GM12864 (cell line): Measurements from ENCODE around the gene SLAMF1.

Source experiments
- DNase-seq: peaks from one replicate; pipeline ENCODE4 v3.0.0-alpha.2; 2011; ENCODE audit warnings: low read depth
- H3K4me3 ChIP-seq: 2 replicates; pipeline ENCODE4 v1.5.1; 2011; ENCODE audit warnings: mild to moderate bottlenecking, low read depth, low read length, control low read depth
- TF ChIP-seq, protein P1 (sequence below): IDR thresholded peaks from 2 replicates; pipeline ENCODE4 v1.5.1; 2011; ENCODE audit warnings: low read depth, mild to moderate bottlenecking, moderate library complexity, low read length, control low read depth, inconsistent platforms; ENCODE audit errors: missing control alignments

SLAMF1 gene

DNA sequence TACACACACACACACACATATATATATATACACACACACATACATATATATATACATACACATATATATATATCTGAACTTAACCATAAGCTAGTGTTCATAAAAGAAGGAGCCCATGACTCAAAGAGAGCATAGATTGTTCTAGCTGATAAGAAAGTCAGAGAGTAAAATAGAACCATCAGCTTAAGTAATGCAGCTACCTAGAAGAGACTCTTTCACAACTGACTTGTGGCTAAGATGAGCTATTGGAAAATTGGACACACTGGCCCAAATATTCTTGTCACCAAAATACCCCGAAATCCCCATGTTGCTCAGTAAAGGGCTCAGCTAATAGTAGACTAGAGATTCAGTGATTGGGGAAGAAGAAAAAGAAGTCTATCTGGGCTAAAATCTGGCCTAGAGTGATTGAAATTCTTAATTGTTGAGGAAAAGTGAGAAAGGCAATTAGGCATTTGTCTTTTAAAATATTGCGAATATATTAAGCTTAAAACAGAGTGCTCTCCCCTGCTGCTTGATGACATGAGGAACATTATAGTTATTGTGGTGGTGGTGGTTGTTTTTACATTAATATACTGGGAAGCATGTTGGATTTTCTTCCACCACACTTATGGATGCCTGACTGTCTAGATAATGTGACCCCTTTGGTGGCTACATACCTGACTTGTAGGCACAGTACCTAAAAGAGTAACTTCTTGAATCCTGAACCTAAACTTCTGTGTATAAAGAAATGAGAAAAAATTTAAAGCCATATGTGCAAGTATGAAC, 6.3 kb downstream of the SLAMF1 start:
- DNase-seq = no peak
- TF ChIP-seq, protein P1, sequence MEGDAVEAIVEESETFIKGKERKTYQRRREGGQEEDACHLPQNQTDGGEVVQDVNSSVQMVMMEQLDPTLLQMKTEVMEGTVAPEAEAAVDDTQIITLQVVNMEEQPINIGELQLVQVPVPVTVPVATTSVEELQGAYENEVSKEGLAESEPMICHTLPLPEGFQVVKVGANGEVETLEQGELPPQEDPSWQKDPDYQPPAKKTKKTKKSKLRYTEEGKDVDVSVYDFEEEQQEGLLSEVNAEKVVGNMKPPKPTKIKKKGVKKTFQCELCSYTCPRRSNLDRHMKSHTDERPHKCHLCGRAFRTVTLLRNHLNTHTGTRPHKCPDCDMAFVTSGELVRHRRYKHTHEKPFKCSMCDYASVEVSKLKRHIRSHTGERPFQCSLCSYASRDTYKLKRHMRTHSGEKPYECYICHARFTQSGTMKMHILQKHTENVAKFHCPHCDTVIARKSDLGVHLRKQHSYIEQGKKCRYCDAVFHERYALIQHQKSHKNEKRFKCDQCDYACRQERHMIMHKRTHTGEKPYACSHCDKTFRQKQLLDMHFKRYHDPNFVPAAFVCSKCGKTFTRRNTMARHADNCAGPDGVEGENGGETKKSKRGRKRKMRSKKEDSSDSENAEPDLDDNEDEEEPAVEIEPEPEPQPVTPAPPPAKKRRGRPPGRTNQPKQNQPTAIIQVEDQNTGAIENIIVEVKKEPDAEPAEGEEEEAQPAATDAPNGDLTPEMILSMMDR = no peak
- H3K4me3 ChIP-seq = peak overlapping the region; percentile 19; the same call in 1 of the 2 replicates

DNA sequence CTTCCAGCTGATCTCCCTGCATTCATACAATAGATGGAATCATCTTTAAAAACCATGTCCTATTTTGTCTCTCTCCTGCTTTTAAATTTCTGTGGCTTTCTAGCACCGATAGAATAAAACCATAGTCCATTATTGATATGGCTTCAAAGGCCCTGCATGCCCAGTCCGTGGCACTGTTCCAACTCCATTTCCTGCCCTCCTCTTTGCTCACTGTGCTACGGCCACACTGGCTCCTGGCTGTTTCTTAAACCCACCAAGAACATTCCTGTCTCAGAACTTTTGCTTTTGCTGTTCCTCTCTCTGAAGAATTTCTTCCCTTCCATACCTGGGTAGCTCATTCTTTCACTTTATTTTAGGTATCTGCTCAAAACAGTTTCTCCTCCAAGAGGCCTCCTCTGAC, 7.2 kb downstream of the SLAMF1 start:
- DNase-seq = no peak
- TF ChIP-seq, protein P1 = no peak
- H3K4me3 ChIP-seq = peak overlapping the region; percentile 18

DNA sequence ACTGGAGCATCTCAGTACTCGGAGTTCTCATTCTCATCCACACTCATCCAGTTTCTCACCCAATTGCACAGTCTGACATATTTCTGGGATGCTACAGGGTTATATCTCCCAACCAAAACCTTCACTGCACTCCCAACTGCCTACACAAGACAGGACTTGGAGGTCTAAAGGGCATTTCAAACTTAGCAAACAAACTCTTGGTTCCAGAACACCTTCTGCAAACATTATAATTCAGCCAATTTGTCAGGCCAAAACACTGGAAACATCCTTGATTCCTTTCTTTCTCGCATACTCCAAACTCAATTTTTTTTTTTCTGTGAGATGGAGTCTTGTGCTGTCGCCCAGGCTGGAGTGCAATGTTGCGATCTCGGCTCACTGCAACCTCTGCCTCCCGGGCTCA, 7.9 kb downstream of the SLAMF1 start:
- TF ChIP-seq, protein P1 = no peak
- no peak for DNase-seq
- peak overlapping the region; percentile 12; the same call in 1 of the 2 replicates for H3K4me3 ChIP-seq

DNA sequence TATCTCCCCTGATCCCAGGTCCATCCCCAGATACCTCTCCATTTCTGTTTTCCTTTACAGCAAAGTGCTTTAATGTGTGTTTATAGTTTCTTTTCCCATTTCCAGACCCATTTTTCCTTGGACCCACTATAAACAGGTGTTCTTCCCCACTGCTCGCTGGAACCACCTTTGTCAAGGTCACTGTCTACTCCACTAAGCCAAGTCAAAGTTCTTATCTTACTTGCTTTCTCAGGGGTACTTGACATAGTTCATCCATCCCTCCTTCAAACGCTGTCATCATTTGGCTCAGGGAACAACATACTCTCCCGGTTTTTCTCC, 8.3 kb downstream of the SLAMF1 start:
- TF ChIP-seq, protein P1 = no peak
- no peak for DNase-seq
- H3K4me3 ChIP-seq = peak overlapping the region; percentile 12; the same call in 1 of the 2 replicates

DNA sequence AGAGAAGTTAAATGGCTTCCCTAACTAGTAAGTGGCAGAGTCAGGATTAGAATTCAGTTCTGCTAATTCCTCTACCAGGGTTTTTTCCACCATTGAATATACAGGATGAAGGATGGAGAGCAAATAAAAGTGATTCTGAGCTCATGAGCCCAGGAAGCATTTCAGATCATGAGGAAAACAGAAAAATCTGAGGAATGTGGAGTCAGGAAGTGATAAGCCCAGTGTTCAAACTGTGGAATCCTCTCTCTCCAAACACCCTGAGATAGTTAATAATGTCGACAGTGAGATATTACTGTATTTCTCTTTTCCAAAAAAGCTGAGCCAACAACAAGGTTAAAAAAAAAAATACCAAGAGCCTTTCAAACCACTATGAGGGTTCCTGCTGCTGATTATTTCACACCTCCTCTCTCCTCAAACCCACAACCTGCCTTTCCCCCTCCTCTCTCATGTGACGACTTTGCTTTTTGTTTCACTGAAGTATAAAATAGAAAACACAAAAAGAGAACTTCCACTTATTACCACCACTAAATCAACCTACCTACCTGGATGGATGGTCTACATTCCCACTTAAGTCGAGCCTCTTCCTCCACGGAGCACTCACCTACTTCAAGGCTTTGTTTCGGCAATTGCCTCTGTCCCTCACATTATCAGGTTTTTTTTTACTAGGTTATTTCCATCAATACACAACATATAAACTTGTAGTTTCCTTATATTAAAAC, 8.9 kb downstream of the SLAMF1 start:
- TF ChIP-seq, protein P1 = no peak
- DNase-seq = no peak

DNA sequence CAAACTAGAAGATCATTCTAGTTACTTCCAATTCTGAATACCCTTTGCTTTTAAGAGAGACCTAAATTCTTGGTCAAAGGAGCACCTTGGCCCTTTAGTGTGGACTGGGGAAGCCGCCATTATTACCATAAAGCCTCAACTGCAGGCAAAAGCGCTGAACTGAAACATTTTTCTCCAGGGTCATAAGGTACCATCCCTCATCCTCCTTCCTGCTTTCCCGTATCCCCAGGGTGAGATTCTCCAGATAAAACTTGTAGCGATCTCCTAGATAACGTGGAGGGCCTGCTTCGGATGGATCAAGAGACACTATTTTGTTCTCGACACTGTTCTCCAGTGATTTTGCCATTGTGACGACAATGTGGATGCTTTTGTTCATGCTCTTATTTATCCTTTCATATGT, 9.8 kb downstream of the SLAMF1 start:
- H3K4me3 ChIP-seq = no peak overlapping the region
- DNase-seq = no peak
- TF ChIP-seq, protein P1 = no peak

More for the DNA sequence above, 8.9 kb downstream of the SLAMF1 start:
- no peak overlapping the region; the same call in 1 of the 2 replicates for H3K4me3 ChIP-seq
